Umbilical cord (tissue), 2 donors: ENCODE measurements around the gene AFF3. TPM values are rescaled to one million over a fixed set of nuclear protein-coding genes. Genes with fewer than 3 reads are reported as not detected.
"Not testable (repeated sequence)": the region's sequence is repeated elsewhere in the genome, so short reads cannot be mapped to it uniquely, and the experiment has no call there.

Source experiments
- DNase-seq: peaks from one replicate; pipeline ENCODE4 v3.0.0-alpha.2; 2015; ENCODE audit warnings: low spot score
- total RNA-seq: library from RNA; depleted of rRNA; stranded (reverse); fragments of >200 nt; gene quantifications from one replicate; pipeline ENCODE4 v1.2.3, GENCODE V29; 2014; ENCODE audit warnings: low replicate concordance; ENCODE audit not compliant: insufficient read depth

AFF3 gene
- total RNA-seq, 1 donor from 2014 or later = 22.1 TPM

DNA sequence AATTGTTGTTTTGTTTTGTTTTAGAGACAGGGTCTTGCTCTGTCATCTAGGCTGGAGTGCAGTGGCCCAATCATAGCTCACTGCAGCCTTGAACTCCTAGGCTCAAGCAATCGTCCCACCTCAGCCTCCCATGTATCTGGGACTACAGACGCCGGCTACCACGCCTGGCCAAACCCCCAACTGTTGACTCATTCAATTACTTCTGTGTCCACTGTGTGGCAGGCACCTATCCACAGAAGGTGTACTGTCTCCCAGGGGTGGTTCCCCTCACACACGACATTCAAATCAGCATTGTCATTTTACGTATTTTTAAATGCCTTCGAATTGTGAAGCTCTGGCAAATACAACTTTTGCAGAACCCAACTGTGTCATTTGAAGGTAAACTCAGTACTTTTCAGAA, 464.6 kb downstream of the AFF3 start:
- DNase-seq = no peak

- DNase-seq = no peak
These were observed 467.2 kb downstream of the AFF3 start for GRCh38 chr2:99675130-99675661.

- DNase-seq = no peak
These were observed 468.3 kb downstream of the AFF3 start for GRCh38 chr2:99674090-99674489.

- no peak for DNase-seq
These were observed 469.5 kb downstream of the AFF3 start for GRCh38 chr2:99672766-99673350.

GRCh38 chr2:99670768-99671734, 471.3 kb downstream of the AFF3 start:
- peak; percentile 53 for DNase-seq

DNA sequence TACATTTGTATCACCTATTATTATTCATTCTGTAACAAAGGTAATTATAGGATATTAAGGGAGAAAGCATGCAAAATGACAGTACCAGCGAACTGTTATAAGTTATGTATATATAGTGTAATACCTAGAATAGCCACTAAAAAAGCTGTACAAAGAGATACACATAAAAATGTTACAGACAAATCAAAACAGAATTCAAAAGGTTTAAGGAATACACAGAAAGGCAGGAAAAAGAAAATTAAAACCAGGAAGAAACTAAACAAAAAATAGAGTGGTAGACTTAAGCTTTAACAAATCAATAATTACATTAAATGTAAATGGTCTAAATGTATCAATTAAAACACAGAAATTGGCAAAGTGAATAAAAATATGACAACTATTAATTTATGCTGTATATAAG, 476.1 kb downstream of the AFF3 start:
- DNase-seq = no peak

DNA sequence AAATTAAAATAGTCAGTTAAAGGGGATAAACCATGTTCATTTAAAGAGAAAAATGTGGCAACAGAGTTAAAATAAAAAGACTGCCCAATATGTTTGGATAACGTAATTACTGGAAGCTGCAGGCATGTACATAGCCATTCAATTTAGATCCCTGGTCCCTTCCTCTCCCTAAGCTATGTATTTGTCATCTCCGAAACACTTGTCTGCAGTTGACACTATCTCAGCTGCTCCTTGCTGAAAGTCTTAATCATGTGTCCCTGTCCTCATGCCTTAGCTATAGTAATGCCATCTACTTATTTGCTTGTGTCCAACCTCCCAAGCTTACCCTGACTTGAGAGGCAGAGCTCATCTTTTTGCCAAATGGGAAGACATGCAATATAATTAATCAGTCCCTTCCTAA, 478.7 kb downstream of the AFF3 start:
- no peak for DNase-seq

GRCh38 chr2:99662761-99663341, 479.5 kb downstream of the AFF3 start:
- DNase-seq = peak; percentile 89

DNA sequence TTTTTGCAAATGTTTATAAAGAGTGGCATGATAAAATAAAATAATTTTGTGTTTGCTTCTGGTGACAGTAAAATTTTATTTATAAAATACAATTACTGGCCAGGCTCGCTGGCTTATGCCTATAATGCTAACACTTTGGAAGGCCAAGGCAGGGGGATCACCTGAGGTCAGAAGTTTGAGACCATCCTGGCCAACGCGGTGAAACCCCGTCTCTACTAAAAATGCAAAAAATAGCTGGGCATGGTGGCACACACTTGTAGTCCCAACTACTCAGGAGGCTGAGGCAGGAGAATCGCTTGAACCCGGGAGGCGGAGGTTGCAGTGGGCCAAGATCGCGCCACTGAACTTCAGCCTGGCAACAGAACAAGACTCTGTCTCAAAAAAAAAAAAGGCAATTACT, 480.6 kb downstream of the AFF3 start:
- not testable (repeated sequence) for DNase-seq

DNA sequence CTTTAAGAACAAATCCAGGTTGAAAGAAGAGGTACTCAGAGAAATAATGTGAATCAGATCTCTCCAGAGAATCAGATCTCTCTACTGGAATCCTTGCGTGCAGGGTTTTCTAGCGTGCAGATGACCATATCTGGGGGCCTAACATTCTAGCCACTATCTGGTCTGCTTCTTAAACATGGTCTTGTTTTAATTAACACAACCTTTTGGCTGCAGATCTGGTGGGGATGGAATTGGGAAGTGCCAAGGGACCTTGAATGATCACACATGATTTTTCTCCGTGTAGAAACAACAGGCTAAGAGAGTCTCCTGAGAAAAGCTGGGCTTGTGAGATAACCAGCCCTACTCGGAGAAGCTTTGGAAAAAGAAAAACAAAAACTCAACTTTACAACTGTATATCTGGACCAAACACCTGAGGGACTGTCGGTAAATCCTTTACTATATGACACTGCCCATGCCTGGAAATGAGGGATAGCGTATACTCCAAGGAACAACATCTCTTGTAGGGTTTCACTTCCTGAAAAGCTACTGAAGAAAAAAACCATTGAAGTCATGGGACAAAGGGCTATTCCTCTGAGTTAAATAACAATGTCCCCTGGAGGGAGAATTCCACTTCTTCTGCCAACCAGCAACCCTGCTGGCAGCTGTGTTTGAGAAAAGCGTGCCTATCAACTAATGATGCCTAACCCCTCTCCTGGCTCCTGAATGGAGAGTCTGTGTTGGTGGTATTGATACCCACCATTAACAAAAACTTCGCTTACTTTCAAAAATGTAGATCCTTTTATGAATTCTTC, 481.6 kb downstream of the AFF3 start:
- no peak for DNase-seq

GRCh38 chr2:99659874-99660273, 482.5 kb downstream of the AFF3 start:
- no peak for DNase-seq

GRCh38 chr2:99657691-99658258, 484.6 kb downstream of the AFF3 start:
- DNase-seq = no peak

DNA sequence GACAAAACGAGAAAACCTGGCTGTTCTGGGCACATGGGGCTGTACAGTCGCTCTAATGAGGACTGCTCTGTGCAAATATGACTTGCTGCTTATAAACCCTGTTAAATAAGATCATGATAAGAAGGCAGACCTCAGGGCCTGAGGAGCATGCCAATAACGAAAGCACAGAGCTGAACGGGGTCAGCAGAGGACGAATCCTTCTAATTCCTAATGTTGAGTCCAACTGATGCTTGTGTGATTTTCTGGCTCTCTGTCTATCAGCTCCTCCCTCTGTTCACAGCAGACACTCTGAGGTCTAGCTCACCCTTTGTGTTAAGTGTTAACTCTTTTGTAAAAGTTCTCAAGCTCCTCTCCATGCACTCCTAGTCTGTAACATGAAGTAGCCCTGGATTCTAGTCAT, 485.4 kb downstream of the AFF3 start:
- DNase-seq = peak; percentile 85

- DNase-seq = no peak
These were observed 489.0 kb downstream of the AFF3 start for GRCh38 chr2:99653433-99653832.

DNA sequence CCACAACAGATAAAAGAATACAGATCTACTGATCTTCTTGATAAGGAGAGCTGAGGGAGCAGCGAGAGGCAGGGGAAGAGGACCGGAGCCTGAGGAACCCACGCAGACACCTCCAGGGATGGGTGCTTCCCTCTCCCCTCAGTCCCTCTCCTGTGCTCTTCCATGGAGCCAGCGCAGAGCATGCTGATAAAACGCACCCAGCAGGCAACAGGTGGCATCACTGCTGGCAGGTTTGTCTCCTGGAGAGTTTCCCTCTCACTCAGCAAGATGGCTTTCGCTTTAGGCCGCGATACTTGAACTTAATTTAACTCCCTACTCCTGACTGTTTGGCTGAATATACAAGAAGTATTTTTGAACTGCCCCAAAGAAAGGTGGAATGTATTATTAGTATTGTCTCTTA, 489.5 kb downstream of the AFF3 start:
- DNase-seq = no peak

DNA sequence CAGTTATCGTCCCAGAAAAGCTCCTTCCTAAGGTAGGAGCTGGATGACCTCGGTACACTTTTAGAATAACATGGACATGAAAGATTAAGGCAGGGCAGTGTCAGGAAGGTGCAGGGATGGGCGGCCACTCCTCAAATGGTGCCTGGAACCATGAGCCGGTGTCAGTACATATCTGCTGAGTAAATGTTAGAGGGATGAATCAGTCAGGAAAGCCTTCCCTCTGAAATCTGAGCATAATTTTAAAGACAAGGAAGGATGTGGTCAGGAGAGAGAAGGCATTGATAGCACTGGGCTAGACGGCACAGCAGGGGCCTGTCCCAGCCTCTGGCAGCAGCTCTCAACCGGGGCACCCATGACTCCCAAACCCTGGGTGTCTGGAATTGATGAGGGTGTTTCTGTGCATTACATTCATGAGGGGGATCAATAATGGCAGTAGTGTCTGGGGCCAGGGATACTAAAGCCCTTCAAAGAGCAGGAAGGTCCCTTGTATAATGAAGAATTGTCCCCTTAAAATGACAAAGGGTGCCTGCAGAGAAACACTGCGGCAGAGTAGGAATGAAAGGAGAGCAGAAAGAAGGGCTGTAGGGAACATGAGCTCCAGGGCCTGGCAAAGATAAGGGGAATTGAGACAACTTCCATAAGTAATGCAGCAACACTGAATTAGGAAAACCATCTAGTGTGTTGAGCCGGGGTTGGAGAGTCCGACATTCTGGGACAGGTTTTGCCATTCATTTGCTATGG, 490.3 kb downstream of the AFF3 start:
- no peak for DNase-seq

- peak; percentile 79 for DNase-seq
These were observed 493.2 kb downstream of the AFF3 start for GRCh38 chr2:99648906-99649789.

DNA sequence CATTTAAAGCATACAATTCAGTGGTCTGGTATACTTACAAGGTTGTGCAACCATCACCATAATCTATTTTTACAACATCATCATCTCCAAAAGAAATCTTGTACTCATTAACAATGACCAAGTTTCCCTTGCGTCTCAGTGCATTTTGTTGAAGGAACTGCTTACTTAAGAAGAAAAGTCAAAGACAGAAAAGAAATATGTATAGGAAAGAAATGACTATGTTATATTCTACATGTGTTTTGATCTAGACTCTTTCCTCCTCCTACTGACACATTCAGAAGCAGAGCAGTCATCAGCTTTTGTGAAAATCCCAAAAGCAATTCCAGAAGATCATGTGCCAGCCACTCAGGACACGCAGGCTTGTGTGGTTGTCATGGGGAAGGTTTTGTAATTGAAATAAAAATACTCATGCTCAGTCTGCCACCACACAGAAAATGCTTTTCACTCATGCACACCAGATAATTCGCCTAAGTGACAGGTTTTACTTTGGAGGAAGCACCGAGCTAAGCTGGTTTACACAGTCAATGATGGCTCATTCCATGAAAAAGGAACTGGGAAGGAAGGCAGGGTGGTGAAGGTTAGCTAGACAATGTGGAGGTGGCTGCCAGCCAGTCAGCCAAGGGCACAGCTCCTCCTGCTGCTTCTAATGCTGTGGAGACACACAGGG, 494.1 kb downstream of the AFF3 start:
- peak; percentile 78 for DNase-seq

GRCh38 chr2:99645960-99646359, 496.4 kb downstream of the AFF3 start:
- DNase-seq = no peak
